GM19023 (cell line): ENCODE results near the gene CAMTA1.

Experiments
- ATAC-seq: cut with Tn5 transposase; IDR thresholded peaks from one replicate; pipeline ENCODE4 v1.9.1; 2021; ENCODE audit warnings: mild to moderate bottlenecking, moderate library complexity; ENCODE audit not compliant: unreplicated experiment

CAMTA1 gene

DNA sequence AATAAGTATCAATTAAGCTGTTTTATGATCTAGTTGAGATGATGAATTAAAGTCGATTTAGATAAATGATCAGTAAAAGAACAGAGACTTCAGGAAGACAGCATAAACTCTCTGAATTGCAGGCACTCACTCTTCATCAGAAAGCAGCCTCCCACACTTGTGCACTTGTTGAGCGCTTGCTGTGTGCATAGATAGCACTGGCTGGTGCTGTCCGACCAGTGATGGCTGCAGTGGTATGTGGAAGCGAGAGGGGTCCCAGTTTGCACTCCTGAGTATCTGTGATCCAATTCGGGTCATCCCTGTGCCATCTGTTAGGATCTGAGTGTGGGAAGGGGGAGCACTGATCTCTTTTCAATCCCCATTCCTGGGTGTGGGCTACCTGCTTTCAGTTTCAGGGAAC is 137.8 kb downstream of the CAMTA1 start:
- no peak for ATAC-seq

DNA sequence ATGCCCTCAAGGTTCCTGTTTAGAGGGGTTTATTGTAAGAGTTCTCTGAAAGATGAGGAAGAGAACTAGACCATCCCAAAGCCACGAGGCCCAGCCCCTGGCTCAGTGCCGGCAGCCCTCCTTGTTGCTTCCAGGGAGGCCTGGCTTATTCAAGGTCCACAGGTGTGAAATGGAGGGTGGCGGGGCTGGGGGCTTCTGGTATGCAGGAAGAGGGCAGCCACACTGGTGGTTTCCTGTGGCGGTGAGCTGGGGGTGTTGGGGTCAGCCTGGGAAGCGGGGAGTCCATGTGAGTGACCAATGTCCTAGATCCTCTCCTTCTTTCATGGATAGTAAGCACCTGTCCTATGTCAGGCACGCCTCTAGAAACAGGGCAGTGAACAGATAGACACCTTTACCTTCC is 138.2 kb downstream of the CAMTA1 start:
- ATAC-seq: no peak

DNA sequence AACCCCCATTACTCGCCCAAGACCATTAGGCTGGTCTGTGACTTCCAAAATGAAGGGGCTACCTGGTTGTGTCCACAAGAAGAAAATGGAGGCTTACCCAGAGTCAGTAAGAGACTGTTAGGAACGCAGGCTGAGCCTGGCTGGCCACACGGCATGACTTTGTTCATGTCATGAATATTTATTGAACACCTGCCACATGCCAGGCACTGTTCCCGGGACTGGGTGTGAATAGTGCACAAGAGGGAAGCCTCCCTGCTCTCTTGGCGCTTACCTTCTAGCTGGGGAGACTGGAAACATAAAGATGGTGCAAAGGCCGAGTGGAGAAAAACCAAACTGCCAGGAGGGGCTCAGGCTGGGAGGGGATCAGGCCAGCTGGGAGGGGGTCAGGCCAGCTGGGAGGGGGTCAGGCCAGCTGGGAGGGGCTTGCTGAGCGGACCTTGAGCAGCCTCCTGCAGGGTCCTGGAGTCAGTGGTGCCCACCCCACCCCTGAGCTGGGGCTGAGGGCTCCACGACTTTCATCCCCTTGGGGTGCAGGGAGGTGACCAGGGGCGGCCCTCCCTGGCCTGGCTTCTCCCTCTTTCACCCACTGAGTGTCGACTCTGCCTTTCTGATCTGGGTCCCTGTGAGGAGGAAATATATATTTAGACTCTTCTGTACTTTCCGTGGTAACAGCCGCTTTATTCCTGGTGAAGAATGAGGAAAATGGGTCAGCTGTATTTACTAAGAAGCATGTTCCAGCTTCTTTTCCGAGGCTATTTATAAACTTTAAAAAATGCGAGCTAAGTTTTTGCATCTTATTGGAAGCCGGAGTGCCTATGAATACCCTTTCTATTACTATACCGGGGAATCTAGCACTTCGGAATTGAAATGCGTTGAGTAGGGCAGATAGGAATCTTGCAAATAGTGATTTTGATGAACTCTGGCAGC is 139.0 kb downstream of the CAMTA1 start:
- no peak for ATAC-seq

DNA sequence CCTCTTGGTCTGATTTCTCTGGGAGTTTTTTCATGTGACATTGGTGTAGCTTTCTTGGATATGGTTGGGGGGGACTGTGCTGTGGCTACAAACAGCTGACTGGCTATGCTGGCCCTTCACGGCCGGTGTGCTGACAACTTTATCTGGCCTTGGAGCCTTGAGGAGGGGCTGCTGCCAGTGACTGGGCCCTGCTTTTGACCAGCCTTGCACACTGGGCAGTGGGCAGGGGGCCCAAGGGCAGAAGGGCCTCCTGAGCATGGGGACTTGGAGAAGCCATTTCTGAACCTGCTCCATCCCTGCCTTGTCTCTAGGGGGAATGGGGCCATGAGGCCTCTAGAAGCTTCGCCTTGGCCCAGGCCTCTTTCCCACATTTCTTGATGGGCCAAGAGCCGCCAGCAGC is 139.6 kb downstream of the CAMTA1 start:
- no peak for ATAC-seq

DNA sequence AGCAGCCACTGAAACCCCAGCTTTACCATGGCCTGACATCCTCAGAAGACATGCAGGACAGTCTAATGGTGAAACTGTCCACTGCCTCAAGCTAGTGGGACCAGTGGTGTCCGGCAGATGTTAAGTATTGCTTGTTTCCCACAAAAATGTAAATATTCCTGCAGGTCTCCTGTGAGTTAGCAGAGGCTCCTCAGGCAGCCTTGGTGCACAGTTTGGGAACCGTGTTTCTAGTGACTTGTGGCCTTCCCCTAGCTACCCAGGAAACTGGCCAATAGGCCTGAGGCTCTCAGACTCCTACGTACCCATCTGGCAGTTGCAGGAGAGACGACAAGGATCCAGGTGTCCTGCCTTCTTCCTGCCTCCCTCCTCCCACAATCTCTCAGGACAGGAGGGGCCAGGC is 142.4 kb downstream of the CAMTA1 start:
- ATAC-seq: no peak

DNA sequence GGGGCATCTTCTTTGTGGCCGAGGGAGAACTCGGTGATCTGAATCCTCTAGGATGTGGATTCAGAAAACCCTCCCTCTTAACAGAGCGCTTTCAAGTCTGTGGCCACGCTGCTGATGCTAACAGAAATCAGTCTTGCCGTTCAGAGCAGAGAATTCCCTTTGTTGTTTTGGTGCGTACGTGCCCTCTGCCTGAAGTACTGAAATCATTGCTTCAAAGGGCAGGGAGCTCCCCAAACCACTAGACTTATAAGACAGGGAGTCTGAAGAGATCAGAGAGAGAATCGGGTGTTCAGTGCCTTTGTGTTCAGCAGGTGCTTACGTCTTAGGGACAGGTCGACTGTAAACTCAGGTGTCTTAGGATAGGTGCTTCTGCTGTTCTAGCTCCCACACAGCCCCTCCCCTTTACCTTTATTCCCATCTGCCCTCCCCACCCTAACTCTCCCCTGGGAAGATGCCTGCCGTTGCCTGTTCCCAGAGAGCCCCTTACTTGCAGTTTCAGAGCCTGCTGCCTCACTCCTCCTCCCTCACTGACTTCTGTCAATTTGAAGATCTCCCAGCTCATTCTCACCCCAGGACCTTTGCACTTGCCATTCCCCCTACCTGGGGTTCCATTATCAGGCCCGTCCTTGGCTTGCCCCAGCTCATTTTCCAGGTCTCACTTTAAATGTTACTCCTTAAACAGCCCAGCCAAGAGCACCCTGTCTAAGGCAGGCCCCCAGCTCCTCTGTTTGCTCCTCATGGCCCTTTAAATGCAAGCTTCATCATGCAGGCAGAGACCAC is 143.0 kb downstream of the CAMTA1 start:
- no peak for ATAC-seq

DNA sequence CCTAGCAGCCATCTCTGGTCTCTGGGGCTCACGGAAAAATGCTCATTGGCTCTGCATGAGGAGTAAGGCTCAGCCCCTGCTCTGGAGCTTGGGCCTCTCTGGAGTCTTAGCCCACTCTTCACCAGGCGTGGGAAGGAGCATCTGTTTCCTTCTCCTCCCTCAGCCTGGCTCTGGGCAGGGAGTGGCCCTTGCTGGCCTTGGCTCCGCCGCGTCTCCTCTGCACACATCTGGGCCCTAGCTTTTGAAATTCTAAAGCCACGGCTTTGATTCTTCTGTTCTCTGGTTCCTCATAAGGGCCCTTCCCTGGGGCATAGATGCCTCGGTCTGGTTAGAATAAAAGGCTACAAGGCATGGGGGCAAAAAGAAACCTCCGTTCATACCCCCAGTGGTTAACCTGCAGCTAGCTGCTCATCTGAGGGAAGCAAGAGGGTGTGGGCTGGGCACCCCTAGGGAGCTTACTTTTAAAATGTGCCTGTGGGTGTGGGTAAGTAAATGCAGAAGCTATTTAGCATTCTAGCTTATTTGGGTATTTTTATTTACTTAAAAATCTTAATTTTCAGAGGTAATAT is 145.6 kb downstream of the CAMTA1 start:
- no peak for ATAC-seq

DNA sequence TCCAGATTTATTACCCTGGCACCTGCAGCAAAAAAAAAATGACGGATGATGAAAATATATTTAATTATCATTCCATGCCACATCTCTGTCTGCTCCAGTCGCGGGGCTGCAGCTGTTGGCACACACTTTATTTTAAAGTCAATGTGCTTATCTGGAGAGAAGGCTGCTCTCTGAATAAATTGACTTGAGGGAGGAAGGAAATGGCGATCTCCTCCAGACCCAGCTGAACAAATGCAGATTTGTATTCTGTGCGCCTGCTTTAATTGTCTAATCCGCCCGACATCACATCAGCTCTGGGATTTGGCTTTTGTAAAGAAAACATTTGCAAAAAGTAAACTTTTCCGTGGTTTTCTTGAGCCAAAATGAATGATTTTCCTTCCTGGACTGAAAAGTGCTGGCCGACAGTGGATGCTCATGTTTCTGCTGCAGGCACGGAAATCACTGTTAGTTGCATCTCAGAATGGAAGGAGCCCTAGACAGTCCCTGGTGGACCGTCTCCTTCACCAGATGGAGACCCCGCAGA is 150.2 kb downstream of the CAMTA1 start:
- ATAC-seq: no peak

DNA sequence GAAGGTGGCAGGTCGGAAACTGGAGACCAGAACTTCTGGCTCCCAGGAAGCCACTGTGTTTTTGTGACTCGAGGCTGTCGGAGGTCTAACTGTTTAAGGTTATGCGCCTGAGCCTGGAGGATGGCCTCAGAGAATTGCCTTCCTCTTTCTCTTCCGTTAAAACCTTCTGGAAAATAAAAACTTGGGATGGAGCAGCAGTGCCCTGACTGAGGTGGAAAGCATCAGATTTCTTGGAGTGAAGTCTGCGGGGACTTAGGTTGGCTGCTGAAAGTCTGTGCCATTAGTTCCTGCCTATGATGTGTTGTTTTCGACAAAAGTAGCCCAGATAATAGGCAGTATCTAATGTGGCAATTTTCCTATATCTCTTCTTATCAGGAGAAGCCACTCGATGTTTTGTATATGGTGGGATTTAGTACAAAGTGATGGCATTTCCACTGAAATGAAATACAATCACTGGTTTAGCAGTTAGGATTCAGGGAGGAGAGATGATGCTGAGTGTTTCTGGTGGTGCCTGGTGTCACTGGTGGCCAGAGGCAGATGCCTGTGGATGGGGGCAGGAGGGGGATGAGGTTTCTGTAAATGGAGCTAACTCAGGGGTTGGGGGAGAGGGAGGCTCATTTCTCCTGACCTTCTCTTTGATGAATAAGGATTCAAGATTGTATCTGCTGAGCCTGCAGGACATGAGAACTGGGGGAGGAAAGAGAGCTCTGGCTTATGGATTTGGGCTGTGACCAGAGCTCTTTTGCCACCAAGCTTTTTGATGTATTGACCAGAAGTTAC is 150.8 kb downstream of the CAMTA1 start:
- ATAC-seq: no peak

DNA sequence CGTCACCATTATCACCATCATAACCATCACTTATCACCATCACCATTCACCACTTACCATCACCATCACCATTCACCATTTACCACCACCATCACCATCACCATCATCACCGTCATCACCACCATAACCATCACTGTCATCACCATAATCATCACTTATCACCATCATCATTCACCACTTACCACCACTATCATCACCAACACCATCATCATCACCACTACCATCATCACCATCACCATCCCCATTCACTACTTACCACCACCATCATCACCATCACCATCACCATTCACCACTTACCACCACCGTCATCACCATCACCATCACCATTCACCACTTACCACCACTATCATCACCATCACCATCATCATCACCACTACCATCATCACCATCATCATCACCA is 151.8 kb downstream of the CAMTA1 start:
- ATAC-seq: no peak

DNA sequence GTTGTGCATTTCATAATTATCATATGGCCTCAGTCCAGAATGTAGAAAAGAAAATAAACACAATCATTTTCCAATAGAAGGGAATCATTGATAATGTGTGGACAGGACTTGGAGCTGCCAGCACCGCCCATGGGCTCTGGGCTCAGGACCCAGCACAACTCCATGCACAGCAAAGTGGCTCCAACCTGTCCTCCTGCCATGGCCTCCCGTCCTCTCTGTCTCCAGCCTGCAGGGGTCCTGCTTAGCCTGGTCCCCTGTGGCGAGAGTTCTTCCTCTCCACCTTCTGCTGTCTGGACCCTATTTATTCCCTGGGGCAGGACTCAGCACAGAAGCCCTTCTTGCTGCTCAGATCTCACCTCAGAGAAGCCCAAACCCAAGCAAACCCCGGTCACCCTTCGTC is 154.1 kb downstream of the CAMTA1 start:
- no peak for ATAC-seq

DNA sequence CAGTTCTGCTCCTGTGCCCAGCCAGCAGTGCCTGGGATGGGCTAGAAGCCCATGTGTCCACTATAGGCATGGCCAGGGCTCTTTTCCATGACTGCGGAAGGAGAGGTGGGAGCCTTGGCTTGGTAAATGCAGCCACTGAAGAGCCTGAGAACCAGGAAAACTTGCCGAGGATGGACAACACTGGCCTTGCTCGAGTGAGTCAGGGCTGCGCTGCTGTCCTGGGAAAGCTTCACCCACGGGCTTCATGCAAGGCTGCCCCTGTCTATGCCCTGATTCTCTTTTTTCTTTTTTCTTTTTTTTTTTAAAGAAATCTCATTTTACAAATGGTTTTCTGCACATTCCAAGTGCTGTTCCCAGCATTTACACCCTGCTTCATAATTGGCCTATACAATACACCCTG is 156.5 kb downstream of the CAMTA1 start:
- ATAC-seq: no peak

DNA sequence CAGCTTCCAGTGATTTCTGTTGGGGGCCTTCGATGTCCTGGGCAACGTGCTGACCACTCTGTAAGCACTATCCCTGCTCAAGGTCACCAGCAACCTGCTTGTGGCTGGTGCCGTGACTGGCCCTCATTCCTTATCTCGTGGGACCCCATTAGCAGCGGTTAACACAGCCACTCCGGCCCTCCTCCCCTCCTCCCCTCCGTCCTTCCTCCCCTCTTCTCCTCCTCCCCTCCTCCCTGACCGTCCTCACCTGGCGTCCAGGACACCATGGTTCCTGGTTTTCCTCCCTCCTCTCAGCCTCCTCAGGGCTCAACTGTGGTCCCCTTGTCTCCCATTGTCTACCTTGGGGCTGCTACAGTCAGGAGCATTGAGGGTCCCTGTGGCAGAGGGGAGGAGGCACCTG is 157.7 kb downstream of the CAMTA1 start:
- no peak for ATAC-seq

DNA sequence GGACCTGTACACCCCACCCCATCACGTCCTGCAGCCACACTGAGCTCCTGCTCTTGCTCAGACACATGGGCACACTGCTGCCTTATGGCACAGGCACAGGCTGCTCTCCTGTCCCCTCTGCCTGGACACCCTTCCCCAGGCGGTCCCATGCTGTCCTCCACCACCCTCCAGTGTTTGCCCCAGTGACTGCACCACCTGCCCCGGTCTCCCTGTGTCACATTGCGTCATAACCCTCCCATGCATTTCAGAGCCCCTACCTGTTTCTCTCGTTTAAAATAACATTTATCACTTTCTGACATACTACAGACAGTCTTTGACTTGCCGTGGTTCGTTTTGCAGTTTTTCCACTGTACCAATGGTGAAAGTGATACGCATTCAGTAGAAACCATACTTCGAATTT is 159.2 kb downstream of the CAMTA1 start:
- ATAC-seq: no peak

DNA sequence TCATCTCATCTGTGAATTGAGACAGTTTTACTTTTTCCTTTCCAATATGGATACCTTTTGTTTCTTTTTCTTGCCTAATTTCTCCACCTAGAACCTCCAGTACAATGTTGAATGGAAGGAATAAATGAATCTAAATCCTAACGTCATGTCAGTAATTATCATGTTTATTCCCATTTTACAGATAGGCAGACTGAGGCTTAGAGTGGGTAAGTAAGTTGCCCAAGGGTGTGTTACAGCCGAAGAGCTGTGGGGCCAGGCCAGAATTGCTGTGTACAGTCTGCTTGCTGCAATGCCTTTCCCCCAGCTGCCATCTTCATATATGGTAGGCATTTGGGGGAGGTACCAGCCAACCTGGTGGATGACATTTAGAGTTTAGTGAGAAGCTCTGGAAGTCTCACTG is 162.7 kb downstream of the CAMTA1 start:
- ATAC-seq: no peak

DNA sequence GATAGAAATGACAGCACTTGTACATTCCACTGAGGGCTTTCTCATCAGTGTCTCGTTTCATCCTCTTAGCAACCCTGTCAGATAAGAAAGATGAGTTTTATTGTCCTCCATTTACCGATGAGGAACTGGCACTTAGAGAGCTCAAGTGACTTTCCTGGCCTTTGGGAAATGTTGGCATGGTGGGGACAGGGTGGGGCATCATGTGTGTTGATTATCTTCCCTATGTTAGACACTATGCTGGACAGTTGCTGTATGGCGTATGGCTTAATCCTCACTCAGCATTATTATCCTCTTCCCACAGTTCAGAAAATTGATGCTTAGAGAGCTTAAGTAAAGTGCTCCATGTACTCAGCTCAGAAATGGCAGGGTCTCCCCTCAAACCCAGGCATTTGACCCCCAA is 163.2 kb downstream of the CAMTA1 start:
- ATAC-seq: no peak

DNA sequence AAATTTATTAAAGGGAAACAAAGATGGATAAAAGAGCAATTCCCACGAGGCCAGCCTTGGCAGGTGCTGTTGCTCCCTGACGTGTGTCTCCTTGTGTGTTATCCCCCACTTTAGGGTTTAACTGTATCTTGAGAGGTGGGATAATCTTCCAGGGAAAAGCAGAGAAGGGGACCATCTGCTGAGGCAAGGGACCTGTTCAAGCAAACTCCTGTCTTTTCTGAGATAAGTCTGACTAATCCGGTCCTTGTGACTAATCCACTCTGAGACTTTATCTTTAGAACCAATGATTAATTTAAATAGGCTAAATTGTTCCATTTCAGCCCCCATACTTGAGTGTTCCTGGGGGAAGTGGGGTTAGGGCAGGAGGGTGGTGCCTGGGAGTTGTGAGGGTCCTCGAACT is 163.6 kb downstream of the CAMTA1 start:
- ATAC-seq: no peak

DNA sequence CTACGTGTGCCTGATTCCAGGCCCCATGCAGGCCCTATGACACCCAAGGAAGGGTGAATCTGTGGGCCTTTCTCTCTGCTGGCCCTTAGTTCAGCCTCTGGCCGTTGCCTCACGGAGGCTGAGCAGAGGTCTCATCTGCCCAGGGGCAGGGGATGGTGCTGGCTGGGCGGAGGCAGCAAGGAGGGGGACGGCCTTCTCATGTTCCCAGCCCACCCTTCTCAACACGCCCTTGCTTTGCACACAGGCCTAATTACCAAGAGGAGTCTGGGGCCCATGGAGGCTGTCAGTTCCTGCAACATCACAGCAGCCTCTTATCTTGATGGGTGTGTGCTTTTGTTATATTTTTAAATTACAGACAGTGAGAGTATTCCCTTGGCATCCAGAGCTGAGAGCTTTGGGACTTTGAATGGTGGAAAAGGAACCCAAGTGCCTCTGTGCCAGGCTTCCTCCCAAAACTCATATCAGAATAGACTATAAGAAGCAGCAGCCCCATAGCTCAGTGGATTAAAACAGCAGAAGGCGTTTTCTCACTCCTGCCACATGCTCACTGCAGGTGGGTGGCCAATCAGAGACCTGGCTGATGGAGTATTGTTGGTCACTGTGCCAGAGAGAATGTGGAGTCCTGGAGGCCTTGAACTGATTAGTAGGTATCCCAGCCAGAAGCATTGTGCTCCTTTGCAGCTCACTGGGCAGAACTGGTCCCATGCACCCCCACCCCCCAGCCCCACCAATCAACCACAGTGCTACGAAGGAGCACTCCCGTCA is 164.9 kb downstream of the CAMTA1 start:
- no peak for ATAC-seq

DNA sequence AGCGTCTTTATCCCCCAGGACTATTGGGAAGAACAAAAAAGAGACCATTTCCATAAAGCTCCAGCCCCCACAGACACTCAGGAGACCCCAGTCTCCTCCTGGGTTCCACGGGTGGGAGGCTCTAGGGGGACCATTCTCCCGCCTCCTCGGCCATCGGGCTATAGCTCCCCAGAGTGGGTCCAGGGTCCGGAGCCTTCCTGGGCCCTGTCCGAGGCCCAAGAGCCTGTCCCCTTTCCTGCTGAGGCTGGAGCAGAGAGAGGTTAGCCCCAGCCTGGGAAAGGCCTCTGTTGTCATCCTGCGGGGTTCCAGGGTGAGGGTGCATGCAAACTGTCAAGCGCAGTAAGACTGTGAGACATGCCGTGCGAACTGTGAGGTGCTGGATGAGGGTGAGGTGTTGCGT is 166.3 kb downstream of the CAMTA1 start:
- ATAC-seq: no peak

DNA sequence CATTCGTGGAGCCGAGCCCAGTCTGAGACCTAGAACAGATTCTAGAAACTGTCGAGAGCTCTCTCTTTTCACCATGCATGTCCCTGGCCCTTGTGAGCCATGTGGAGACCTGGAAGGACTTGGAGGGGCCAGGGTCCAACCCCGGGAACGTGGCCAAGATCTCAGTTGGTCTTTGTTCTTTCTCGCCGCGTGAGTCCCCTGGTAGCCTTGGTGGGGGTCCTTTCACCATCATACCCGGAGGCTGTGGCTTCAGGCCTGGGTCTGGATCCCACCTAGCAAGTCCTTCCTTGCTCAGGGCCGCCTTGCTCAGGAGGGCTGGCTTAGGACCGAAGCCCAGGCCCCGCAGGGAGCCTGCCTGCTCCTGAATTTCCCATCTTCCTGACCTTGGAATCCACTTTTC is 168.0 kb downstream of the CAMTA1 start:
- no peak for ATAC-seq
